Coronary artery (tissue), 2 donors: Measurements from ENCODE around the gene UCK1.
A peak's percentile ranks its signal among the peaks of the same experiment; 100 is the strongest.

Experiments used
- DNase-seq: peaks from one replicate; pipeline ENCODE4 v3.0.0-alpha.2; 2017; ENCODE audit warnings: low spot score
- H3K27ac ChIP-seq, 2 donors: fragments of 200-600 bp; sonication (generic); one replicate each; pipeline ENCODE4 v1.5.1; 2016 to 2019
- H3K4me3 ChIP-seq: fragments of 200-600 bp; sonication (generic); 2 replicates; pipeline ENCODE4 v1.5.1; 2016; ENCODE audit warnings: mild to moderate bottlenecking, moderate library complexity
- CTCF ChIP-seq: fragments of 200-600 bp; sonication (generic); IDR thresholded peaks from one replicate; pipeline ENCODE4 v1.5.1; 2019; ENCODE audit warnings: antibody characterized with exemption

UCK1 gene

GRCh38 chr9:131483319-131484050, 47.6 kb downstream of the UCK1 start:
- no peak for DNase-seq
- TF ChIP-seq CTCF: no peak
- H3K27ac ChIP-seq: no peak overlapping the region
- no peak overlapping the region for H3K4me3 ChIP-seq

DNA sequence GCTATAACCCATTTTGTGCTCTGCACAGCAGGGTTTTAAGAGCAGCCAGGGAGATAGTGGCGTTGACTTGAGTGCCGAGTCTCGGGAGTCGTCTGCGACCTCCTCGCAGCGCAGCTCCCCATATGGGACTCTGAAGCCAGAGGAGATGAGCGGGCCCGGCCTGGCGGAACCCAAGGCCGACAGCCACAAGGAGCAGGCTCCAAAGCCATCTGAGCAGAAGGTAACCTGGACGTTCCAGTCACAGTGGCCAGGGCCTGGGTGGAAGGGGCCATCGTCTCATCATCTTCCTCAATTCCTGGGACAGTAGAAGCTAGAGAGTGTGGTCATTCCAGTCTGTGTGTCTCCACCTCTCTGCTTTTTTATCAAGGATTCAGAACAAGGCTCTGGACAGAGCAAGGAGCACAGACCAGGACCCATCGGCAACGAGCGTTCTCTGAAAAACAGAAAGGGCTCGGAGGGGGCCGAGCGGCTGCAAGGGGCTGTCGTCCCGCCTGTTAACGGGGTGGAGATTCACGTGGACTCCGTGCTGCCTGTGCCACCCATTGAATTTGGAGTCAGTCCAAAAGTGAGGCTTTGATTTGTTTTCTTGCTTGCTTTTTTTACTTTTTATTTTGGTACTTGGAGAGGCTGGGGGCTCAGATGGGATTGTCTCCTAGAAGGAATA, 48.6 kb downstream of the UCK1 start:
- Histone ChIP-seq H3K27ac (no peak overlapping the region), H3K4me3 (no peak overlapping the region)
- no peak for TF ChIP-seq CTCF
- DNase-seq: no peak

GRCh38 chr9:131481441-131482342, 49.4 kb downstream of the UCK1 start:
- TF ChIP-seq CTCF: no peak
- DNase-seq: no peak
- Histone ChIP-seq H3K4me3 (no peak overlapping the region), H3K27ac (no peak overlapping the region)

- Histone ChIP-seq H3K27ac (no peak overlapping the region), H3K4me3 (no peak overlapping the region)
- no peak for TF ChIP-seq CTCF
- DNase-seq: no peak
Observed at GRCh38 chr9:131480258-131480657, 50.8 kb downstream of the UCK1 start.

GRCh38 chr9:131478911-131479310, 52.2 kb downstream of the UCK1 start:
- H3K4me3 ChIP-seq: no peak overlapping the region
- no peak overlapping the region for H3K27ac ChIP-seq
- DNase-seq: no peak
- TF ChIP-seq CTCF: no peak

GRCh38 chr9:131478421-131478868, 52.6 kb downstream of the UCK1 start:
- Histone ChIP-seq H3K27ac (no peak overlapping the region), H3K4me3 (no peak overlapping the region)
- peak; percentile 41 for TF ChIP-seq CTCF
- DNase-seq: no peak
